Endodermal cell (in vitro differentiated cells): ENCODE measurements around the gene RGS3. TPM values are rescaled to one million over a fixed set of nuclear protein-coding genes. Genes with fewer than 3 reads are reported as not detected.
A peak's percentile ranks its signal among the peaks of the same experiment; 100 is the strongest.

ENCODE experiments used
- DNase-seq: peaks from one replicate; pipeline ENCODE4 v3.0.0-alpha.2; 2017
- H3K27ac ChIP-seq: 2 replicates; pipeline ENCODE4 v1.5.1; 2013; ENCODE audit warnings: mild to moderate bottlenecking, low read depth, low read length, moderate library complexity
- H3K27me3 ChIP-seq: 2 replicates; pipeline ENCODE4 v1.6.1; 2013; ENCODE audit warnings: mild to moderate bottlenecking, low read length, moderate library complexity; ENCODE audit not compliant: insufficient read depth, control insufficient read depth, poor library complexity, severe bottlenecking
- H3K36me3 ChIP-seq: 2 replicates; pipeline ENCODE4 v1.7.0; 2013; ENCODE audit warnings: mild to moderate bottlenecking, low read length, moderate library complexity; ENCODE audit not compliant: control insufficient read depth, insufficient read depth
- H3K4me1 ChIP-seq: one replicate; pipeline ENCODE4 v1.7.0; 2013; ENCODE audit warnings: low read length; ENCODE audit not compliant: control insufficient read depth, insufficient read depth
- H3K4me3 ChIP-seq: 2 replicates; pipeline ENCODE4 v1.5.1; 2013; ENCODE audit warnings: mild to moderate bottlenecking, low read length, moderate library complexity
- H3K9ac ChIP-seq: 2 replicates; pipeline ENCODE4 v1.6.1; 2013; ENCODE audit warnings: mild to moderate bottlenecking, low read length, moderate library complexity; ENCODE audit not compliant: poor library complexity, severe bottlenecking; ENCODE audit errors: extremely low read depth
- H3K9me3 ChIP-seq: 2 replicates; pipeline ENCODE4 v1.6.1; 2013; ENCODE audit warnings: mild to moderate bottlenecking, low read length, moderate library complexity; ENCODE audit not compliant: control insufficient read depth
- H3K27ac Mint-ChIP-seq: 2 replicates; pipeline ENCODE4 v1.8.0; 2020; ENCODE audit warnings: mixed read lengths
- H3K27me3 Mint-ChIP-seq: 2 replicates; pipeline ENCODE4 v1.8.0; 2021; ENCODE audit warnings: mild to moderate bottlenecking, mixed read lengths; ENCODE audit not compliant: insufficient read depth
- H3K36me3 Mint-ChIP-seq: 2 replicates; pipeline ENCODE4 v1.8.0; 2020; ENCODE audit warnings: low read depth, mixed read lengths
- H3K4me1 Mint-ChIP-seq: 2 replicates; pipeline ENCODE4 v1.8.0; 2020; ENCODE audit warnings: mixed read lengths
- H3K4me3 Mint-ChIP-seq: 2 replicates; pipeline ENCODE4 v1.8.0; 2020; ENCODE audit warnings: mild to moderate bottlenecking, moderate library complexity, mixed read lengths
- H3K9me3 Mint-ChIP-seq: 2 replicates; pipeline ENCODE4 v1.8.0; 2020; ENCODE audit warnings: mild to moderate bottlenecking, mixed read lengths
- CTCF ChIP-seq: fragments of 200-600 bp; sonication (generic); conservative IDR thresholded peaks from 2 replicates; pipeline ENCODE4 v1.5.0; 2021; ENCODE audit warnings: antibody characterized with exemption, mild to moderate bottlenecking
- WGBS, 2 experiments: methylation state at CpG; one replicate each; pipeline versions ENCODE4 v1.1.5 to v1.1.7; 2013; ENCODE audit warnings: missing lambda C conversion rate in 2 of 2, mixed read lengths in 1 of 2; ENCODE audit not compliant: insufficient coverage in 1 of 2, insufficient read length in 1 of 2; 5-methylcytosine and 5-hydroxymethylcytosine counted together
- total RNA-seq, 2 donors: library from RNA; stranded (reverse); fragmentation: NEBNext Ultra II Directional in 1 of 2; extraction: Animal tissue kit (Norgen Biotek cat#: 25700) in 1 of 2; gene quantifications; 2 replicates in 1 of 2; 3 replicates in 1 of 2; pipeline ENCODE4 v1.2.1, GENCODE V29; 2021

Gene RGS3
- total RNA-seq, 2 donors from 2014 or later, result 20.7 to 40.3 TPM

- Mint-ChIP-seq H3K4me1 (peaks cover 25% of the 10 kb centered on the region), H3K9me3 (no peaks in the 10 kb centered on the region), H3K27ac (no peak overlapping the region), H3K27me3 (peaks cover 2% of the 10 kb centered on the region), H3K36me3 (peaks cover 3% of the 10 kb centered on the region), H3K4me3 (no peak overlapping the region)
- 92 to 95% methylated on average over 5 of the region's 5 CpGs for WGBS, 2 experiments
- peaks cover 3% of the 10 kb centered on the region for H3K4me1 ChIP-seq
- no peak for TF ChIP-seq CTCF
- H3K4me3 ChIP-seq, result no peak overlapping the region
- no peaks in the 10 kb centered on the region for H3K9me3 ChIP-seq
- DNase-seq, result no peak
- no peak overlapping the region for H3K9ac ChIP-seq
- H3K27me3 ChIP-seq, result no peaks in the 10 kb centered on the region
- peaks cover 7% of the 10 kb centered on the region for H3K36me3 ChIP-seq
- H3K27ac ChIP-seq, result no peak overlapping the region
Measured at GRCh38 chr9:113601656-113602055, 138.1 kb downstream of the RGS3 start.

- no peaks in the 10 kb centered on the region for H3K27me3 ChIP-seq
- H3K9ac ChIP-seq, result no peak overlapping the region
- Mint-ChIP-seq H3K4me1 (peaks cover 25% of the 10 kb centered on the region), H3K36me3 (no peaks in the 10 kb centered on the region), H3K4me3 (no peak overlapping the region), H3K27ac (peak overlapping the region; percentile 64), H3K9me3 (no peaks in the 10 kb centered on the region), H3K27me3 (peaks cover 2% of the 10 kb centered on the region)
- H3K4me3 ChIP-seq, result no peak overlapping the region
- peaks cover 3% of the 10 kb centered on the region for H3K4me1 ChIP-seq
- 60 to 62% methylated on average over 3 to 17 of the region's 17 CpGs for WGBS, 2 experiments
- H3K36me3 ChIP-seq, result peaks cover 5% of the 10 kb centered on the region
- peak; percentile 94 for DNase-seq
- H3K9me3 ChIP-seq, result no peaks in the 10 kb centered on the region
- TF ChIP-seq CTCF, result no peak
- peak overlapping the region; percentile 8 for H3K27ac ChIP-seq
Measured at GRCh38 chr9:113602126-113603047, 138.9 kb downstream of the RGS3 start.

GRCh38 chr9:113603048-113603375 lies 139.5 kb downstream of the RGS3 start:
- no peak overlapping the region for H3K4me3 Mint-ChIP-seq
- H3K27me3 Mint-ChIP-seq, result peaks cover 2% of the 10 kb centered on the region
- H3K4me1 ChIP-seq, result peaks cover 3% of the 10 kb centered on the region
- no peak overlapping the region for H3K27ac ChIP-seq
- no peaks in the 10 kb centered on the region for H3K36me3 ChIP-seq
- DNase-seq, result no peak
- no peaks in the 10 kb centered on the region for H3K9me3 Mint-ChIP-seq
- H3K9ac ChIP-seq, result no peak overlapping the region
- peaks cover 25% of the 10 kb centered on the region for H3K4me1 Mint-ChIP-seq
- H3K36me3 Mint-ChIP-seq, result no peaks in the 10 kb centered on the region
- TF ChIP-seq CTCF, result no peak
- H3K27ac Mint-ChIP-seq, result no peak overlapping the region
- H3K4me3 ChIP-seq, result no peak overlapping the region
- 91 to 92% methylated on average over 4 to 8 of the region's 8 CpGs for WGBS, 2 experiments
- H3K27me3 ChIP-seq, result no peaks in the 10 kb centered on the region
- no peaks in the 10 kb centered on the region for H3K9me3 ChIP-seq
